Smooth muscle cell (in vitro differentiated cells): ENCODE measurements around the gene OMD. TPM values are rescaled to one million over a fixed set of nuclear protein-coding genes. Genes with fewer than 3 reads are reported as not detected.
A peak's percentile ranks its signal among the peaks of the same experiment; 100 is the strongest.

Experiments used
- DNase-seq: peaks from one replicate; lab custom pipeline; 2025; ENCODE audit not compliant: unreplicated experiment; lab: John Stamatoyannopoulos, UW
- H2AFZ ChIP-seq: fragments of 200-600 bp; sonication (generic); 2 replicates; pipeline ENCODE4 v1.6.0; 2016; ENCODE audit warnings: antibody characterized with exemption, low read depth, mild to moderate bottlenecking
- H3F3A ChIP-seq: fragments of 200-600 bp; sonication (generic); 2 replicates; pipeline ENCODE4 v1.6.0; 2017; ENCODE audit warnings: antibody characterized with exemption, low read depth
- H3K27ac ChIP-seq: fragments of 200-600 bp; sonication (generic); 2 replicates; pipeline ENCODE4 v1.5.1; 2016; ENCODE audit warnings: low read depth, mild to moderate bottlenecking
- H3K27me3 ChIP-seq: fragments of 200-600 bp; sonication (generic); 2 replicates; pipeline ENCODE4 v1.6.1; 2016; ENCODE audit warnings: low read depth, mild to moderate bottlenecking
- H3K36me3 ChIP-seq: fragments of 200-600 bp; sonication (generic); 2 replicates; pipeline ENCODE4 v1.5.1; 2016; ENCODE audit warnings: low read depth
- H3K4me1 ChIP-seq: fragments of 200-600 bp; sonication (generic); 2 replicates; pipeline ENCODE4 v1.5.1; 2016; ENCODE audit warnings: low read depth
- H3K4me2 ChIP-seq: fragments of 200-600 bp; sonication (generic); 2 replicates; pipeline ENCODE4 v1.6.0; 2016; ENCODE audit warnings: mild to moderate bottlenecking
- H3K4me3 ChIP-seq: fragments of 200-600 bp; sonication (generic); 2 replicates; pipeline ENCODE4 v1.5.1; 2016; ENCODE audit warnings: mild to moderate bottlenecking
- H3K79me2 ChIP-seq: fragments of 200-600 bp; sonication (generic); 2 replicates; pipeline ENCODE4 v1.6.0; 2016; ENCODE audit warnings: low read depth, mild to moderate bottlenecking
- H3K9ac ChIP-seq: fragments of 200-600 bp; sonication (generic); 2 replicates; pipeline ENCODE4 v1.6.0; 2016; ENCODE audit warnings: low read depth
- H3K9me3 ChIP-seq: fragments of 200-600 bp; sonication (generic); replicated peaks from 2 replicates; pipeline ENCODE4 v1.5.1; 2016; ENCODE audit warnings: low read depth
- H4K20me1 ChIP-seq: fragments of 200-600 bp; sonication (generic); 2 replicates; pipeline ENCODE4 v1.6.0; 2016; ENCODE audit warnings: low read depth
- CTCF ChIP-seq: fragments of 200-600 bp; sonication (generic); IDR thresholded peaks from 2 replicates; pipeline ENCODE4 v1.5.1; 2017; ENCODE audit warnings: borderline replicate concordance, mild to moderate bottlenecking, antibody characterized with exemption; ENCODE audit not compliant: insufficient read depth, poor library complexity, severe bottlenecking
- WGBS: methylation state at CpG from one replicate; pipeline ENCODE4 v1.1.7; 2016; ENCODE audit warnings: low lambda C conversion rate; 5-methylcytosine and 5-hydroxymethylcytosine counted together
- polyA plus RNA-seq: library from polyadenylated mRNA; unstranded; fragments of >200 nt; fragmentation: Nextera tagmentation; extraction: Ambion mirVana; gene quantifications from 2 replicates; pipeline ENCODE4 v1.2.1, GENCODE V29; 2016
- total RNA-seq: library from RNA; depleted of rRNA; stranded (reverse); fragments of >200 nt; gene quantifications from 2 replicates; pipeline ENCODE4 v1.2.3, GENCODE V29; 2014

The OMD gene
- total and polyA plus RNA-seq, 2 experiments from 2014 or later = not detected

- Histone ChIP-seq H3K9ac (no peak overlapping the region), H3F3A (no peaks in the 10 kb centered on the region), H3K4me3 (no peak overlapping the region), H2AFZ (no peak overlapping the region), H3K27ac (no peak overlapping the region), H3K4me2 (no peak overlapping the region), H3K9me3 (no peaks in the 10 kb centered on the region), H3K27me3 (no peaks in the 10 kb centered on the region), H3K36me3 (no peaks in the 10 kb centered on the region), H3K4me1 (no peaks in the 10 kb centered on the region), H3K79me2 (no peaks in the 10 kb centered on the region), H4K20me1 (no peaks in the 10 kb centered on the region)
- 95% methylated on average over 2 of the region's 2 CpGs for WGBS
- DNase-seq = no peak
- no peak for TF ChIP-seq CTCF
Measured at GRCh38 chr9:92407818-92408217, 16.5 kb downstream of the OMD start.

GRCh38 chr9:92406477-92406876 lies 17.8 kb downstream of the OMD start:
- no peaks in the 10 kb centered on the region for H3K27me3 ChIP-seq
- no peaks in the 10 kb centered on the region for H3K9me3 ChIP-seq
- H3K9ac ChIP-seq = no peak overlapping the region
- no peaks in the 10 kb centered on the region for H3K36me3 ChIP-seq
- H3K4me2 ChIP-seq = peak overlapping the region; percentile 50
- 12% methylated on average over 3 of the region's 3 CpGs for WGBS
- peak overlapping the region; percentile 50 for H3K27ac ChIP-seq
- H3K4me1 ChIP-seq = no peaks in the 10 kb centered on the region
- H4K20me1 ChIP-seq = no peaks in the 10 kb centered on the region
- peak overlapping the region; percentile 16 for H2AFZ ChIP-seq
- no peak for TF ChIP-seq CTCF
- no peak for DNase-seq
- no peak overlapping the region for H3K4me3 ChIP-seq
- H3K79me2 ChIP-seq = no peaks in the 10 kb centered on the region
- no peaks in the 10 kb centered on the region for H3F3A ChIP-seq

- Histone ChIP-seq H3K4me2 (peak overlapping the region; percentile 50), H3K27me3 (no peaks in the 10 kb centered on the region), H3K9me3 (no peaks in the 10 kb centered on the region), H3K36me3 (no peaks in the 10 kb centered on the region), H3K27ac (peak overlapping the region; percentile 50), H3K9ac (no peak overlapping the region), H3K4me1 (no peaks in the 10 kb centered on the region), H3F3A (no peaks in the 10 kb centered on the region), H2AFZ (peak overlapping the region; percentile 23), H3K79me2 (no peaks in the 10 kb centered on the region), H4K20me1 (no peaks in the 10 kb centered on the region), H3K4me3 (no peak overlapping the region)
- WGBS = 55% methylated on average over 4 of the region's 4 CpGs
- no peak for DNase-seq
- TF ChIP-seq CTCF = no peak
Measured at GRCh38 chr9:92405818-92406217, 18.5 kb downstream of the OMD start.

- Histone ChIP-seq H3K79me2 (no peaks in the 10 kb centered on the region), H2AFZ (no peak within 1 kb of the TSS), H3K4me2 (peak within 1 kb of the TSS; percentile 62), H4K20me1 (no peaks in the 10 kb centered on the region), H3K36me3 (no peaks in the 10 kb centered on the region), H3K27me3 (no peaks in the 10 kb centered on the region), H3F3A (no peaks in the 10 kb centered on the region), H3K4me1 (no peaks in the 10 kb centered on the region), H3K9ac (peak within 1 kb of the TSS; percentile 44), H3K27ac (peak within 1 kb of the TSS; percentile 50), H3K4me3 (peak within 1 kb of the TSS; percentile 17), H3K9me3 (no peaks in the 10 kb centered on the region)
- TF ChIP-seq CTCF = no peak
- no peak for DNase-seq
- WGBS = 81% methylated on average over 5 of the region's 5 CpGs
Measured at GRCh38 chr9:92404042-92404836, 20.0 kb downstream of the OMD start, which contains the start of gene OGN. OGN (minus strand) TSS chr9:92404578; CDS start chr9:92403407, 1,171 bp downstream.
